Airway epithelial cell (primary cell): ENCODE measurements around the gene CXCR2. TPM values are rescaled to one million over a fixed set of nuclear protein-coding genes. Genes with fewer than 3 reads are reported as not detected.

Experiments used
- total RNA-seq: library from RNA; depleted of rRNA; stranded (reverse); fragments of >200 nt; gene quantifications from 2 replicates; pipeline ENCODE4 v1.2.3, GENCODE V29; 2015

Gene CXCR2
- total RNA-seq, result 0.09 and 0.56 TPM in 2 replicates

GRCh38 chr2:218125626-218126080, at the start of gene CXCR2:
Gene CXCR2, plus strand, starts transcription at chr2:218126028. Its CDS starts 8,774 bp downstream, at chr2:218134802.

GRCh38 chr2:218166791-218167190, 41.0 kb downstream of the CXCR2 start, which contains the start of gene CXCR1:
Gene CXCR1, minus strand, starts transcription at chr2:218166962. Its CDS starts 1,751 bp downstream, at chr2:218165211.

Other genes starting within 250 kb of the CXCR2 start
- gene TNS1, start 123.0 kb upstream of the CXCR2 start, total RNA-seq, result 4.3 and 8.8 TPM in 2 replicates
- gene RUFY4, start 56.8 kb upstream of the CXCR2 start, total RNA-seq, result not detected in 2 replicates
- gene CXCR1, start 40.9 kb downstream of the CXCR2 start, total RNA-seq, result not detected in 2 replicates
- gene ARPC2, start 91.2 kb downstream of the CXCR2 start, total RNA-seq, result 512 and 604 TPM in 2 replicates
- gene GPBAR1, start 135.0 kb downstream of the CXCR2 start, total RNA-seq, result 0.56 TPM in 1 of 2 replicates, not detected in the other
- 179 and 196 TPM in 2 replicates for gene AAMP, start 144.1 kb downstream of the CXCR2 start, total RNA-seq
- gene PNKD, start 144.5 kb downstream of the CXCR2 start, total RNA-seq, result 41.7 and 45.4 TPM in 2 replicates
- gene TMBIM1, start 166.5 kb downstream of the CXCR2 start, total RNA-seq, result 333 and 422 TPM in 2 replicates
- not detected in 2 replicates for gene CATIP, start 230.8 kb downstream of the CXCR2 start, total RNA-seq